GM19023 (cell line): ENCODE measurements around the gene SF3B3.

Source experiments
- ATAC-seq: cut with Tn5 transposase; IDR thresholded peaks from one replicate; pipeline ENCODE4 v1.9.1; 2021; ENCODE audit warnings: mild to moderate bottlenecking, moderate library complexity; ENCODE audit not compliant: unreplicated experiment

SF3B3 gene

GRCh38 chr16:70523743-70524398 is at the start of gene SF3B3:
Gene SF3B3 (plus strand): TSS chr16:70523816. CDS start chr16:70526657, 2,841 bp downstream.
- ATAC-seq: peak; percentile 46

- no peak for ATAC-seq
These were observed 49.1 kb upstream of the SF3B3 start for GRCh38 chr16:70474320-70475053.

GRCh38 chr16:70475054-70475871 is 48.4 kb upstream of the SF3B3 start:
- ATAC-seq: no peak

GRCh38 chr16:70476272-70477020 is 47.2 kb upstream of the SF3B3 start:
- peak; percentile 90 for ATAC-seq

GRCh38 chr16:70478169-70478568 is 45.4 kb upstream of the SF3B3 start:
- ATAC-seq: no peak

- no peak for ATAC-seq
These were observed 44.7 kb upstream of the SF3B3 start for GRCh38 chr16:70478912-70479341.

GRCh38 chr16:70480127-70481105 is 43.2 kb upstream of the SF3B3 start:
- no peak for ATAC-seq

GRCh38 chr16:70481929-70482536 is 41.6 kb upstream of the SF3B3 start:
- ATAC-seq: no peak

GRCh38 chr16:70482624-70483023 is 41.0 kb upstream of the SF3B3 start:
- no peak for ATAC-seq

GRCh38 chr16:70483426-70483825 is 40.2 kb upstream of the SF3B3 start:
- peak; percentile 55 for ATAC-seq

- ATAC-seq: no peak
These were observed 38.7 kb upstream of the SF3B3 start for GRCh38 chr16:70484867-70485266.

GRCh38 chr16:70490261-70490660 is 33.4 kb upstream of the SF3B3 start:
- ATAC-seq: no peak

GRCh38 chr16:70493802-70494201 is 29.8 kb upstream of the SF3B3 start:
- ATAC-seq: no peak

- ATAC-seq: no peak
These were observed 29.3 kb upstream of the SF3B3 start for GRCh38 chr16:70494202-70494770.

GRCh38 chr16:70494777-70495176 is 28.8 kb upstream of the SF3B3 start:
- ATAC-seq: no peak

- ATAC-seq: no peak
These were observed 28.0 kb upstream of the SF3B3 start for GRCh38 chr16:70495425-70496182.

GRCh38 chr16:70496513-70496912 is 27.1 kb upstream of the SF3B3 start:
- ATAC-seq: peak; percentile 55

GRCh38 chr16:70508752-70509151 is 14.9 kb upstream of the SF3B3 start:
- ATAC-seq: no peak
